ENCODE measurements around the gene PPP1R3G. TPM values are rescaled to one million over a fixed set of nuclear protein-coding genes. Genes with fewer than 3 reads are reported as not detected.

Gene PPP1R3G
- total RNA-seq, 4 donors from 2014 or later = 1.3 to 4.2 (median 2.5) TPM

DNA sequence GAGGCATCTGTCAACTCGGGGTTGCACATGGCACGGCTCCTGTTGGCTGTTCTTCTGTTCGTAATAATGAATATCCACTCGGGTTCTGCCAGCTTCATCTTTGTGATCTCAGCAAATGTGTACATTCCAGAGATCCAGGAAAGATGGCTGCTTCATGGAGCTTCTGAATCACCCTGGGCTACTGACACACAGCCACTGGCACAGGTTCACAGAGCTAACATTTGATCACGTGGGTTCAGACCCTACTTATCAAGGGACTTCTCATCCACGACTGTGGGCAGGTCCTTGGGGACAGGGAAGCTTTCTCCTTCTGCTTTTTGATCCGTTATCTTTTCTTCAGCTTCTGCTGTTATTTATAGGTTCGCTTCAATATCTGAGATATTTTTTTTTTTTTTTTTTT lies 18.1 kb downstream of the PPP1R3G start:
- TF ChIP-seq, protein P1, sequence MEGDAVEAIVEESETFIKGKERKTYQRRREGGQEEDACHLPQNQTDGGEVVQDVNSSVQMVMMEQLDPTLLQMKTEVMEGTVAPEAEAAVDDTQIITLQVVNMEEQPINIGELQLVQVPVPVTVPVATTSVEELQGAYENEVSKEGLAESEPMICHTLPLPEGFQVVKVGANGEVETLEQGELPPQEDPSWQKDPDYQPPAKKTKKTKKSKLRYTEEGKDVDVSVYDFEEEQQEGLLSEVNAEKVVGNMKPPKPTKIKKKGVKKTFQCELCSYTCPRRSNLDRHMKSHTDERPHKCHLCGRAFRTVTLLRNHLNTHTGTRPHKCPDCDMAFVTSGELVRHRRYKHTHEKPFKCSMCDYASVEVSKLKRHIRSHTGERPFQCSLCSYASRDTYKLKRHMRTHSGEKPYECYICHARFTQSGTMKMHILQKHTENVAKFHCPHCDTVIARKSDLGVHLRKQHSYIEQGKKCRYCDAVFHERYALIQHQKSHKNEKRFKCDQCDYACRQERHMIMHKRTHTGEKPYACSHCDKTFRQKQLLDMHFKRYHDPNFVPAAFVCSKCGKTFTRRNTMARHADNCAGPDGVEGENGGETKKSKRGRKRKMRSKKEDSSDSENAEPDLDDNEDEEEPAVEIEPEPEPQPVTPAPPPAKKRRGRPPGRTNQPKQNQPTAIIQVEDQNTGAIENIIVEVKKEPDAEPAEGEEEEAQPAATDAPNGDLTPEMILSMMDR (IDR thresholded peaks at IDR 0.05; ENCODE audit: low read depth) = no peak

DNA sequence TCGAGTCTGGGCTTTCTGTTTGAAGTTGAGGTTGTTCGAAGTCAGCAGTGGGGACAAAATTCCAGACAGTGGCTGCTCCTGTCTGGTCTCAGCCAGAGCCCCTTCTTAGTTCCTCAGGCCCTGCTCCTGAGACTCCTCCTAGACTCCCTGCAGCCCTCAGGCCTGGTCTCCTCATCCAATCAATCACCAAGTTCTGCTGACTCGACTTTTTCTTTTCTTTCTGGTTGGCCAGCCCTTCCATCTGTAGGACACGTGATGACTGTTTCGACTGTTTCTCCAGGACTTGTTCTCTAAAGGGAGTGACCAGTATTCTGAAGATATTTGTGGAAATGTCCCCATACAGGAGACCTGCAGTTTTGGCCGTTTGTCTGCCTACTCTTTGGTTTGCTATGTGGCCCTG lies 19.5 kb downstream of the PPP1R3G start:
- TF ChIP-seq, protein P1 (IDR thresholded peaks at IDR 0.05; ENCODE audit: low read depth) = no peak

DNA sequence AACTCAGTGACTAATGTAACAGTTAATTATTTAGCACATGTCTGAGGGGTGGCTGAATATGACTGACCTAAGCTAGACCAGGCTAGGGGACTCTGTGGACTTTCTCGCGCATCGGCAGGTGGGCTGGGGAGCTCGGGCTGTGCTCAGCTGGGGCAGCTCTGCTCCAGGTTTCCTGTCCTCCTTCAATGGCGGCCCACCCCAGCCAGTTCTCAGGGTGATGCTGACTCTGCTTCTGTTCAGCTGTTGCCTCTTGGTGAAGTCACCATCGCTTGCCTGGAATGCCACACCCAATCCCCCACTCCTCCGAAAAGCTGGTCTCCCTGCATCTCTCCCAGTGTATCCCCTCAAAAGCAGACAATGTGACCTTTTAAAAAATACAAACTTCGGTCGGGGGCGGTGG lies 20.0 kb downstream of the PPP1R3G start:
- TF ChIP-seq, protein P1 (IDR thresholded peaks at IDR 0.05; ENCODE audit: low read depth) = no peak

DNA sequence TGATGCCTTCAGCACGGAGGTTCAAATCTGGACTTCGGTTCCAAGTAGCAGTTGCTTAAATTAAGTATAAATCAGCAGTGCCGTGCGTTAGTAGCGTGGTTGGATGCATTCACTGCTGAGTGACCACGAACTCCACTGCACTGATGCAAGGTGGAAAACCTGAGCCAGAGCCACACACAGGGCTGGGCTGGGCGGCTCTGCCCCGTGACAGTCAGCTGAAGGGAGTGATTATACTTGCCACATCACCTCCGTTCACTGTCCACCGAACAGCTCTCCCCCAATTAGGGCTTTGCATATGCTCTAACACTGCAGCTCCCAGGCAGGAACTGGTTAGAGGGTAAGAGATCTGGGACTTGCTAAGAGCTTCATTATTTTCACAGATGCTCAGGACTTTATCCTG lies 22.2 kb downstream of the PPP1R3G start:
- TF ChIP-seq, protein P1 (IDR thresholded peaks at IDR 0.05; ENCODE audit: low read depth) = no peak

DNA sequence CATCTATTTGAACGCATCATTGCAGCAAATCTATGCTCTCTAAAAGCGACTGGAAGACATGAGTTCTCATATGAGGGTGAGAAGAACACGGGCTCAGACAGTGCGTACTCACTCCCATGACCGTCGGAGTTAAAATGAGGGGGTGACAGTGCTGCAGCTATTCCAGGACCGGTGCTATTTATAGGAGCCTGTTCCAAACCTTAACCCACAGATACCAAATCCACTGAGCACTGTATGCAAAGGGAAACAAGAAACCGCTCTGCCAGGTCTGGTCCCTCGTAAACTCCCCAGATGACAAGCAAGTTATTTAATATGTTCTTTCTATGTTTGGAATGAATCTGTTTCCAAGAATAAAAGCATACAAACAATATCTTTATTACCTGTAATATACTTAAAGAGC lies 22.9 kb downstream of the PPP1R3G start:
- TF ChIP-seq, protein P1 (IDR thresholded peaks at IDR 0.05; ENCODE audit: low read depth) = no peak

DNA sequence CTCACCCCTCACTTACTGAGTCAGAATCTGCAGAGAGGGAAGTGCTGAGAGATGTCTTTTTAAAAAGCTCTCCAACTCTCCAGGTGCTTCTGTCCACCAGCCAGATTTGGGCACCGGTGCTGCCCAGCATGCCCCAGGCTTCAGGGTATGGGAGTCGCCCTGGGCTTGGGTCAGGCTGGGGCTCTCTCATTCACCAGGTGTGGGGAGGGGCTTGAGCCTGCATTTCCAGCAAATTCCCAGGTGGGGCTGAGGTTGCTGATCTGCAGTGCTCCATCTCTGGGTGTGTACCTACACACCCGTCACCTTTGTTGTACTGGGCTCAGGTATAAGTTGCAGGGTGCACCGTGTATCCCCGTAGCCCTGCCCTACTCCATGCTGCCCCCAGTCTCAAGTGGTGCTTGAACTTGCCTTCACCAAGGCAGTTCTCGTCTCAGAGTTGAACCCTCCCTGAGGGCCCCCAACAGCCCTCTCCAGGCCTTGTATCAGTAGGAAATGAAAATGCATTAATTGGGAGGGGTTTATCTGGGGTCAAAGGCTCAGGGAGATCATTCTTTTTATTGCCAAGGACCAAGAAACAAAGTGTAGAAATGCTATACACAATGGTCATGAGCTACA lies 23.5 kb downstream of the PPP1R3G start:
- TF ChIP-seq, protein P1 (IDR thresholded peaks at IDR 0.05; ENCODE audit: low read depth) = no peak

DNA sequence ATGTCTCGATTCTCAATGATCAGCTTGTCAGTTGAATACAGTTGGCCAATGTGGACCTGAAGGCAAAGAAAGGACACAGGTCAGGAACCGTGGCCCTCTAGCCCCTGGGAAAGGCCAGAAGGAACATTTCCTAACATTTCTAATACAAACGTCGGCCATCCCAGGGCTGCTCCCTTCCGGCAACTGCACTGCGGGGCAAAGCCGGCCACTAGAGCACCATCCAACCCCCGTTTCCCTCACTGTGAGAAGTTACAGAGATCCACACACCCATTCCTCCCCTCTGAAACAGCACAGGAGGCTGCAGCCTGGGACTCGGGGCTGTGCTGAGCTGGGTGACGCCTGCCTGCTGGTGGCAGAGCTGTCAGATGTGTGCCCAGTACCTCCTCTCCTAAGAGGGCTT lies 24.3 kb downstream of the PPP1R3G start:
- TF ChIP-seq, protein P1 (IDR thresholded peaks at IDR 0.05; ENCODE audit: low read depth) = no peak

Measured in subcutaneous adipose tissue (tissue), 4 donors.